GM12873 (cell line): ENCODE data around the gene ROCK2.

ENCODE experiments used
- TF ChIP-seq, protein P1 (sequence below): IDR thresholded peaks from 2 replicates; pipeline ENCODE4 v1.5.1; 2012; ENCODE audit warnings: low read depth, mild to moderate bottlenecking, moderate library complexity, low read length, control low read depth; ENCODE audit not compliant: insufficient read depth; ENCODE audit errors: missing control alignments

The ROCK2 gene

DNA sequence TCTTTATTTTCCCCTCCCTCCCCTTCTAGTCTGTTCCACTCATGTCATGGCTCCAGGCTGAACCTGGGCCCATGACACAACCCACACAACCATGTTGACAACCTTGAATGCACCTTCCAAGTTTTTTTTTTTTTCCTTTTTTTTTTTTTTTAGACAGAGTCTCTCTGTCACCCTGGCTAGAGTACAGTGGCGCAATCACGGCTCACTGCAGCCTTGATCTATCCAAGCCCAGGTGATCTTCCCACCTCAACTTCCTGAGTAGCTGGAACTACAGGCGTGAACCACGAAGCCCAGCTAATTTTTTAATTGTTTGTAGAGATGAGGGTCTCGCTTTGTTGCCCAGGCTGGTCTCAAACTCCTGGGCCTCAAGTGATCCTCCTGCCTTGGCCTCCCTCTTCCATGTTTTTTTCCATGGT, 21.9 kb upstream of the ROCK2 start:
- TF ChIP-seq, protein P1, sequence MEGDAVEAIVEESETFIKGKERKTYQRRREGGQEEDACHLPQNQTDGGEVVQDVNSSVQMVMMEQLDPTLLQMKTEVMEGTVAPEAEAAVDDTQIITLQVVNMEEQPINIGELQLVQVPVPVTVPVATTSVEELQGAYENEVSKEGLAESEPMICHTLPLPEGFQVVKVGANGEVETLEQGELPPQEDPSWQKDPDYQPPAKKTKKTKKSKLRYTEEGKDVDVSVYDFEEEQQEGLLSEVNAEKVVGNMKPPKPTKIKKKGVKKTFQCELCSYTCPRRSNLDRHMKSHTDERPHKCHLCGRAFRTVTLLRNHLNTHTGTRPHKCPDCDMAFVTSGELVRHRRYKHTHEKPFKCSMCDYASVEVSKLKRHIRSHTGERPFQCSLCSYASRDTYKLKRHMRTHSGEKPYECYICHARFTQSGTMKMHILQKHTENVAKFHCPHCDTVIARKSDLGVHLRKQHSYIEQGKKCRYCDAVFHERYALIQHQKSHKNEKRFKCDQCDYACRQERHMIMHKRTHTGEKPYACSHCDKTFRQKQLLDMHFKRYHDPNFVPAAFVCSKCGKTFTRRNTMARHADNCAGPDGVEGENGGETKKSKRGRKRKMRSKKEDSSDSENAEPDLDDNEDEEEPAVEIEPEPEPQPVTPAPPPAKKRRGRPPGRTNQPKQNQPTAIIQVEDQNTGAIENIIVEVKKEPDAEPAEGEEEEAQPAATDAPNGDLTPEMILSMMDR: no peak

DNA sequence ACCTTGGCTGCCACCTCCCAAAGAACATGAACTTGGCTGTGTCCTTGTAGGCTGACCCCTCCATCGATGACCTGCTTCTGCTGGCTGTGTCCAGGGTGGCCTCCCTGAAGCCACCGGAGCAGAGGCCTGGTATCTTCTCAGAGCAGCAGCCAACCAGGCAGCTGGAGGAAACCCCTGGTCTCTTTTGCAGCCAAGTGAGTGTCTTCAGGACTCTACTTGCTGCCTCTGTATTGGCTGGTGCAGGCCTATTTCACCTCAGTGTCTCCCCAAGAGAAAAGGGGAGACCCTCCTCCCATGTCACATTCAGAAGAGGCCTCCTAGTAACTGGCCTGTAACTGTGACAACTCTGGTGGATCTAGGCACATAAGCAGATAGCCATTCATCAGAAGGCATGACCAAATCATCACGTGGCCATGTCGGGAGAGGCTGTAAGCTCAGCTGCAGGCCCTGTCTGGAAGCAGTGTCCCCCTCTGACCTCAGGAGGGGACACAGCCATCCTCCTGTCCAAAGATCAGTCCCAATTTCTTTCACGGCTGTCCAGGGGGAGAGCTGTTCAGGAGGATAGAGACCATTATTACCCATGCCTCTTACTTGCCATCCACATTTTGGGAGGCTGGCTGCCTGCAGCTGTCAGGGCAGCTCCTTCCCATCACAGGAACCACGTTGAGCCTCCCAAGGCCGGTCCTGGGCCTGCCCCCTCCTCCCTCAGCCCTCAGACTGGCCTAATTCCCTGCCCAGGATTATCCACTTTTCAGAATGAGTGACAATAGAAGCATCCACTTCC, 20.9 kb upstream of the ROCK2 start:
- TF ChIP-seq, protein P1: no peak

DNA sequence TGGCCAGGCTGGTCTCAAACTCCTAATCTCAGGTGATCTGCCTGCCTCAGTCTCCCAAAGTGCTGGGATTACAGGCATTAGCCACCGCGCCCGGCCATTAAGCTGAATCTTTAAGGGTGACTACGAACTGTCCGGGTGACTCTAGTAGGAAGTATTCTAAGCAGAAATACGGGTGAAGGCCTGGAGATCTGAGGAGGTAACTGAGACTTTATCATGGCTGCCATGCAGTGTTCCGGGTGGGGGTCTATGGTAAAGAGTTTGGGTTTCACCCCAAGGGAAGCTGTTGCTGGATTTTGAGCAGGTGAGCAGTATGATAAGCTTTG, 20.1 kb upstream of the ROCK2 start:
- TF ChIP-seq, protein P1: no peak

DNA sequence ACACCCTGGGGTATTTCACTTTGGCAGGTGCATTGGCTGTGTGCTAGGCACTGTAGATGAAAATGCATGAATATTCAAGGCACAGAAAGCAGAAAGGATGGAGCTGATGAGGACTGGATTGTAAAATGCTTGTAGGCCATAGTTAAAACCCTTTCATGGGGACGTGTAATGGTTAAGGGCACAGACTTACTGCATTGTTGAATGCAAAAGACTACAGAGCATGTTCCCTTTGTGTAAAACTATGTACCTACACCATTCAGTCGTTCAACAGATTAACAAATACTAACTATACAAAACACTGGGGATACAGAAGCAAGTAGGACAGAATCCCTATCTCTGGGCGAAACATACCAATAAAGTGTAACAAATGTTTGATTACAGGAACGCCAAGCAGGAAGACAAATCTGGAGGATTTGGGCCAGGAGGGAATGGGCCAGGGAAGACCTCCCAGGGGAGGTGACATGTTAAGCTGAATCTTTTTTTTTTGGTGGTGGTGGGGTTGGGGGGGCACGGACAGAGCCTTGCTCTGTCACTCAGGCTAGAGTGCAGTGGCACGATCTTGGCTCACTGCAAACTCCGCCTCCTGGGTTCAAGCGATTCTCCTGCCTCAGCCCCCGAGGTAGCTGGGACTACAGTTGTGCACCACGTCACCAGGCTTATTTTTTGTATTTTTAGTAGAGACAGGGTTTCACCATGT, 19.6 kb upstream of the ROCK2 start:
- TF ChIP-seq, protein P1: no peak

DNA sequence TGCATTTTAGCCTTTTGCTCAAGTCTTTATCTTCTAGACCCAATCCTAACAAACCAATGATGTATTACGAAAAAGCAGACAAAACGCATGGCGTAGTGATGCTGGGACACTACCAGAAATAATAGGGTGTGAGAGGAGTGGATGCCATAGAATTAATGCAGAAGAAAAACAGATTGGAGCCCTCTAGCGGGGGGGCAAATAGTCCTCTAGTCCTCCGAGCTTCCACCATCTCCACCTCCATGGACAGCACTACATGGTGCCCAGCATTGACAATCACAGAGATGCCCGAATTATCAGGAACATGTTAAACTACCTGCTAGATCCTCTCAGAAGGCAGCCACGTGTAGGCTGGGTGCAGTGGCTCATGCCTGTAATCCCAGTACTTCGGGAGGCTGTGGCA, 15.4 kb upstream of the ROCK2 start:
- TF ChIP-seq, protein P1: no peak

DNA sequence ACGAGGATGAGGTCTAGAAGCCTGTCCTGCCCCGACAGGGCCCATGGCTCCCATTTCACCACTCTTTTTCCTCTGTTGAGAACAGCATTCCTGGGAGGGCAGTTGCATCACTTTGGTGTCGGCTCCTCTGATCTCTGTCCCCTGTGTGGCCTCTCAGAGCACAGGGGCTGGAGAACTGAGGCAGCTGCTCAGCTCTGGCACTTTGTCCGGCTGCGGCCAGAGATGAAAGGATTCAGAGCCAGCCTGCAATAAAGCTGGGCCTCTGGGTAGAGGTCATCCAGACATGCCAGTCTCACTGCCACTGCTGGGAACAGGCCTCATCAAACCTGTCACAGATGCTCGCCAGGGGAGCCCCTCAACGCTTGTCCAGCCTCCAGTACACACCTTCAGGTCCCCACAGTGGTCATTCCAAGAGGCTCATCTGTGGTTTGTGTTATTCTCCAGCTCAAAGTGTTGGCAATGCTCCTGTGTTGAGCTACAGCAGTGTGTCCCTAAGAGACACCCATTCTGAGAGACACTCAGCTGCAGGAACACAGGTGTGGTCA, 13.1 kb upstream of the ROCK2 start:
- TF ChIP-seq, protein P1: no peak

DNA sequence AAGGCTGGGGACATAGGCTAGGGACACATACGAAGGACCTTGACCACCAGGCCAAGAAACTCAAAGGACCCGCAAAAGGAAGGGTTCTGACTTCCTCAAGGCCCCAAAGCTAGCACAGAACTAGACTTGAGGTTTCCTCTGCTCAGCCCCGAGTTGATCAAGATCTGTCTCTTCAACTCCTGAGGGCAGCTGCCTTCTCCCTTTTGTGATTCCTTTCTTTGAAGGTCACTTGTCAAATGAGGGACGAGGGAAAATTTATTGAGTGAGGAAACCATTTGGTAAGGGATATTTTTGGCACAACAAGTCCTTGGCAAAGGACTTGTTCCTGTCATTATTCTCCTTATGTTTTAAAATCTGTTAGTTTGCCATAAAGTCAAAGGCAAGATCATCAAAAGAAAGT, 12.3 kb upstream of the ROCK2 start:
- TF ChIP-seq, protein P1: no peak
